SK-N-SH treated with all-trans-retinoic acid at 6 μM for 48 hours (cell line): Measurements from ENCODE around the gene A2M.

ENCODE experiments used
- ARNTL ChIP-seq: fragments of 450-650 bp; formaldehyde crosslinking; IDR thresholded peaks from 2 replicates; pipeline ENCODE4 v1.5.0; 2020; ENCODE audit warnings: low read depth, mild to moderate bottlenecking, moderate library complexity, borderline replicate concordance
- BACH2 ChIP-seq: fragments of 250-450 bp; sonication (Bioruptor Pico); IDR thresholded peaks from 2 replicates; pipeline ENCODE4 v1.9.0; 2021; ENCODE audit warnings: mild to moderate bottlenecking, borderline replicate concordance
- CSDC2 ChIP-seq: fragments of 250-450 bp; sonication (Bioruptor Pico); IDR thresholded peaks from 2 replicates; pipeline ENCODE4 v1.5.0; 2020; ENCODE audit warnings: mild to moderate bottlenecking, moderate library complexity
- OSR1 ChIP-seq: fragments of 250-450 bp; sonication (Bioruptor Pico); IDR thresholded peaks from 2 replicates; pipeline ENCODE4 v1.8.0; 2022; ENCODE audit warnings: moderate library complexity, mild to moderate bottlenecking, inconsistent platforms
- PATZ1 ChIP-seq: fragments of 250-450 bp; sonication (Bioruptor Pico); IDR thresholded peaks from 2 replicates; pipeline ENCODE4 v1.8.0; 2020; ENCODE audit warnings: mild to moderate bottlenecking, moderate library complexity, borderline replicate concordance
- RARB ChIP-seq: fragments of 250-450 bp; sonication (Bioruptor Pico); IDR thresholded peaks from 2 replicates; pipeline ENCODE4 v1.8.0; 2021; ENCODE audit warnings: mild to moderate bottlenecking, moderate library complexity
- ZFP3 ChIP-seq: fragments of 250-450 bp; sonication (Bioruptor Pico); IDR thresholded peaks from 2 replicates; pipeline ENCODE4 v1.5.0; 2020; ENCODE audit warnings: mild to moderate bottlenecking, moderate library complexity
- ZNF565 ChIP-seq: fragments of 450-650 bp; formaldehyde crosslinking; conservative IDR thresholded peaks from 2 replicates; pipeline ENCODE4 v1.5.0; 2020; ENCODE audit warnings: low read depth, mild to moderate bottlenecking, moderate library complexity
- TF ChIP-seq, protein P1 (sequence below): fragments of 250-450 bp; sonication (Bioruptor Pico); IDR thresholded peaks from 2 replicates; pipeline ENCODE4 v1.5.1; 2021; ENCODE audit warnings: mild to moderate bottlenecking, moderate library complexity
- TF ChIP-seq, protein P2 (sequence below): fragments of 250-450 bp; sonication (Bioruptor Pico); IDR thresholded peaks from 2 replicates; pipeline ENCODE4 v1.5.1; 2020; ENCODE audit warnings: low read depth, mild to moderate bottlenecking, moderate library complexity

- TF ChIP-seq CSDC2 (CRISPR knock-in tag), result no peak
- TF ChIP-seq, protein P1, sequence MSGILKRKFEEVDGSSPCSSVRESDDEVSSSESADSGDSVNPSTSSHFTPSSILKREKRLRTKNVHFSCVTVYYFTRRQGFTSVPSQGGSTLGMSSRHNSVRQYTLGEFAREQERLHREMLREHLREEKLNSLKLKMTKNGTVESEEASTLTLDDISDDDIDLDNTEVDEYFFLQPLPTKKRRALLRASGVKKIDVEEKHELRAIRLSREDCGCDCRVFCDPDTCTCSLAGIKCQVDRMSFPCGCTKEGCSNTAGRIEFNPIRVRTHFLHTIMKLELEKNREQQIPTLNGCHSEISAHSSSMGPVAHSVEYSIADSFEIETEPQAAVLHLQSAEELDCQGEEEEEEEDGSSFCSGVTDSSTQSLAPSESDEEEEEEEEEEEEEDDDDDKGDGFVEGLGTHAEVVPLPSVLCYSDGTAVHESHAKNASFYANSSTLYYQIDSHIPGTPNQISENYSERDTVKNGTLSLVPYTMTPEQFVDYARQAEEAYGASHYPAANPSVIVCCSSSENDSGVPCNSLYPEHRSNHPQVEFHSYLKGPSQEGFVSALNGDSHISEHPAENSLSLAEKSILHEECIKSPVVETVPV (CRISPR knock-in tag), result no peak
- no peak for TF ChIP-seq PATZ1 (CRISPR knock-in tag)
- no peak for TF ChIP-seq OSR1
- no peak for TF ChIP-seq BACH2 (CRISPR knock-in tag)
- no peak for TF ChIP-seq ZFP3
- TF ChIP-seq, protein P2, sequence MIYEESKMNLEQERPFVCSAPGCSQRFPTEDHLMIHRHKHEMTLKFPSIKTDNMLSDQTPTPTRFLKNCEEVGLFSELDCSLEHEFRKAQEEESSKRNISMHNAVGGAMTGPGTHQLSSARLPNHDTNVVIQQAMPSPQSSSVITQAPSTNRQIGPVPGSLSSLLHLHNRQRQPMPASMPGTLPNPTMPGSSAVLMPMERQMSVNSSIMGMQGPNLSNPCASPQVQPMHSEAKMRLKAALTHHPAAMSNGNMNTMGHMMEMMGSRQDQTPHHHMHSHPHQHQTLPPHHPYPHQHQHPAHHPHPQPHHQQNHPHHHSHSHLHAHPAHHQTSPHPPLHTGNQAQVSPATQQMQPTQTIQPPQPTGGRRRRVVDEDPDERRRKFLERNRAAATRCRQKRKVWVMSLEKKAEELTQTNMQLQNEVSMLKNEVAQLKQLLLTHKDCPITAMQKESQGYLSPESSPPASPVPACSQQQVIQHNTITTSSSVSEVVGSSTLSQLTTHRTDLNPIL (CRISPR knock-in tag), result no peak
- no peak for TF ChIP-seq ZNF565 (CRISPR knock-in tag)
- TF ChIP-seq RARB (CRISPR knock-in tag), result no peak
- TF ChIP-seq ARNTL (CRISPR knock-in tag), result no peak
These were observed 4.9 kb upstream of the A2M start for GRCh38 chr12:9120487-9121184.
